NT2/D1 (cell line): ENCODE results near the gene MEGF10.

Source experiments
- YY1 ChIP-seq: IDR thresholded peaks from 2 replicates; pipeline ENCODE4 v1.6.1; 2011; ENCODE audit not compliant: insufficient read length, insufficient read depth
- ZNF274 ChIP-seq: IDR thresholded peaks from 2 replicates; pipeline ENCODE4 v1.6.1; 2011; ENCODE audit warnings: mild to moderate bottlenecking, low read depth, low read length

DNA sequence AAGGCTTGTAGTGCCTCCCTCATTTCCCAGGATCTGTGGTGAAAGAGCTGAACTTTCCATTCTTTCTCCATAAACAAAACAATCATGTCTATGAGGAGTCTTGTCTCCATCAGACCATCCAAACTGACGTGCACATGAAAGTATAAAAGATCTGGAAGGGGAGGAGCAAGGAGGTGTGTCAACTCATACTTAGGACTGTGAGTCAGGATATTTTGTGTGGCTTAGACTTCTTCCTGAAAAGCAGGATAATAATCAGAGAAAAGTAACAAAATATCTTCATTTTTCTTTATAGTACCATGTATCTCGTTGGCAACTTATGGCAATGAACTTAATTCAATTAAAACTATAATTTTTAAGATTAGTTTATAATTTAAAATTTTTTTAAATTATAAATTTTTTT lies 130.9 kb downstream of the MEGF10 start:
- TF ChIP-seq YY1 (no peak), ZNF274 (no peak)
